HG03135 (cell line): ENCODE measurements around the gene ANXA4.
"Not testable (repeated sequence)": the region's sequence is repeated elsewhere in the genome, so short reads cannot be mapped to it uniquely, and the experiment has no call there.

ENCODE experiments used
- ATAC-seq: cut with Tn5 transposase; IDR thresholded peaks from one replicate; pipeline ENCODE4 v1.9.1; 2021; ENCODE audit warnings: mild to moderate bottlenecking, moderate library complexity; ENCODE audit not compliant: unreplicated experiment

The ANXA4 gene

DNA sequence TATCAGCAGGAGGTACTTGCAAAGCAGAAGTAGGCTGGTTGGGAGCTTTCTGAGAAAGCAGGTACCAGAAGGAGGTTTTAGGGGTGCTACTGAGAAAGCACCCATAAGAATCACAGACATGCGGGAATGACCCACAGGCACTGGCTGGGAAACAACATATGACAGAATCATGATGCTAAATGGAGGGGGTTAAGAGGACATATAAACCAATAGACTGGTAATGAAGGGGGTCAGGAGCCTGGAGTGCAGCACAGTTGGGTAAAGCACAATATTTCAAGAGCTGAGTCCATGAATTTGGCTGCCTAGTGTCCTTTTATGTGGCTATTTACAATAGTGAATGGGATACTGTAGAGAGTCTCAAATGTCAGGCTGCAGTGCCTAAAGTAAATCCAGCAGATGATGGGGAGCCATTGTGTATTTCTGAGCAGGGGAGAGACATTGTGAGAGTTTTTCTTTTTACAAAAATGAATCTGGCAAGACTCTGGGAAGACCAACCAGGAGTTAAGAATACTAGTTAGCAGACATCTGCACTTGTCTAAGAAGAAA, 59.9 kb downstream of the ANXA4 start:
- no peak for ATAC-seq

DNA sequence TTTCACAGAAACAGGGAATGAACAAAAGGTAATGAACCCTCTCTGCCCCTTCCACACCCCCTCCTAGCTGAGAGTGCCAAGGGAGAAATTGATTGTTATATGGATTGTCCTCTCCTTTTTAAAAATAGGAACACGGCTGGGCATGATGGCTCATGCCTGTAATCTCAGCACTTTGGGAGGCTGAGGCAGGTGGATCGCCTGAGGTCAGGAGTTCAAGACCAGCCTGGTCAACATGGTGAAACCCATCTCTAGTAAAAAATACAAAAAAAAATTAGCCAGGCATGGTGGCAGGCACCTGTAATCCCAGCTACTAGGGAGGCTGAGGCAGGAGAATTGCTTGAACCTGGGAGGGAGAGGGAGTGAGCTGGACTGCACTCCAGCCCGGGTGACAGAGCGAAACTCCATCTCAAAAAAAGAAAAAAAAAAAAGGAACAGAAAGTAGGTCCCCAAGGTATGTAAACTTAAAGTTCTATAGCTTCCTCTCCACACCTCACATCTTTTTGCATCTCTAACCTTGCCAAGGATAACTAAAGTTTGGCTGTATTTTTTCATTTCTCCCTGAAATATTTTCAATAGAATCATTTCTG, 60.9 kb downstream of the ANXA4 start:
- peak; percentile 53 for ATAC-seq

DNA sequence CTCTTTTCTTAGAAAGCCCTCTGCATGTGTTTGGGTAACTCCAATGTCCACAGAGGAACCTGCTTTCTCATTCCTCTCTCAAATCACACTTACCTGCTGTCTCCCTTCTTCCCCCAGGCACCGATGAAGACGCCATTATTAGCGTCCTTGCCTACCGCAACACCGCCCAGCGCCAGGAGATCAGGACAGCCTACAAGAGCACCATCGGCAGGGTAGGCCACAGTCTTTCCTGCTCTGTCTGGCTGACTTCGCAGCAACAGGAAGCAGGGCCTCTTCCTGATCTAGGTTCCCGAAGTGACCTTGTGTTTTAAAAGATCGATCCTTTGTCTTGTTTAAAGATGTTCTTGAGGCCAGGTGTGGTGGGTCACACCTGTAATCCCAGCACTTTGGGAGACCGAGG, 62.5 kb downstream of the ANXA4 start:
- ATAC-seq: no peak

DNA sequence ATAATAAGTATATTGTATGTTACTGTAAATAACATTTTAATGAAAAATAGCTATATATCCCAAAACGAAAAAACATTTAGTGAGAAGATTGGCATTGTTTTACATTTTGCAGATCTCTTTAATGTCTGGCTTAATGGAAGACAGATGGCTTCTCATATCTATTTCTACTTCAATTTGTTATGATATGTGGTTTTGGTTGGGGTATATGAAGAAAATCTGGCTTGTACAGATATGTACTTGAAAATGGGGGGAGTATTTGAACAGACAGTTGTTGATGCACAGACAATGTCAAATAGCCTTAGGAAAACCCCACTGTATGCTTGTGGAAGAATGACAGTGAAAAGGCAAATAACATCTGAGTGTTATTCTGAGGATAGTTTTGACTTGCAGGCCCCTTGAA, 64.0 kb downstream of the ANXA4 start:
- no peak for ATAC-seq

DNA sequence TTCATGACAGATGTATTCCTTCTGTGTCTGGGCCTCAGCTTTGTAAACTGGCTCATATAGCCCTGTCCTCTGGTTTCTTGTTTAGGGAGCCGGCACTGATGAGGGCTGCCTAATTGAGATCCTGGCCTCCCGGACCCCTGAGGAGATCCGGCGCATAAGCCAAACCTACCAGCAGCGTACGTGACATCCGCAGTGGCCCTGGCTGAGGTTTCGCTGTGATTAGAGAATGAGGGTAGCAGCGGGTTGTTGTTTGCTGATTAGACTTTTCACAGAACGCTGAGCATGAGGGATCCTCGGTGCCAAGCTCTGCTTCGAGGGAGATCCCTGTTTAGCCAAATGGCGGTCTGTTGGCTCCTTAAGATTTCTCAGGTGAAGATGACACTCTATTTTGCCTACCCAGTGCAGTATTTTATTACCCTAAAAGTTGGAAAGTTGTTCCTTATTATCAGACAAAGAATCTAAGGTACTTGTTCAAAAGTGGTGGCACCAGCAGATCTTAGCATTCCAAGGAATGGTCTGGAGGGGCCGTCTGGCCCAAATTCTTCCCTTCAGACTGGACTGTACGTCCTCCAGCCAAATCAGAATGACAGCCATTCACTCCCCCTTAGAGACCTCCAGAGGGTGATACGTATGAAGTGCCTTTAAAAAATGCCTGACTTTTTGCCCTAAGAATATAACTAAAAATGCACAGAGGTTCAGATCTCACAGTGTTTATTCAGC, 66.0 kb downstream of the ANXA4 start:
- no peak for ATAC-seq

GRCh38 chr2:69810550-69810949, 68.6 kb downstream of the ANXA4 start:
- no peak for ATAC-seq

GRCh38 chr2:69811018-69811417, 69.1 kb downstream of the ANXA4 start:
- no peak for ATAC-seq

GRCh38 chr2:69811591-69811990, 69.7 kb downstream of the ANXA4 start:
- ATAC-seq: no peak

- ATAC-seq: no peak
Measured at GRCh38 chr2:69815717-69816116, 73.8 kb downstream of the ANXA4 start.

GRCh38 chr2:69816923-69817542, 75.1 kb downstream of the ANXA4 start:
- ATAC-seq: no peak

- ATAC-seq: no peak
Measured at GRCh38 chr2:69817729-69818501, 76.0 kb downstream of the ANXA4 start.

GRCh38 chr2:69827796-69828540, 86.0 kb downstream of the ANXA4 start:
- ATAC-seq: no peak

DNA sequence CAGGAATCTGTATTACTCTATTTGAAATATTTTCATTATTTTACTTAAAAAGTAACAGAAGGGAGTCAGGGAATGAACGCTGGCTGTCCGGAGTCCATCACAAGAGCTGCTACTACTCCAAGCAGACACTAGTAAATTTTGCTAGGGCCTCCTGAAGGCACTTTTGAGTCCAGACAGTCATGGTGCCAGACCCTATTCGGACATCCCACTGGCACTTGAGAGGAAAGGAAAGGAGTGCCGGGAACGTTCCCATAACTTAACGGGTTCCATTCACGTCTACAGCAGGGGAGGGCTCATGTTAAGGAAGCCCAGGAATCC, 87.0 kb downstream of the ANXA4 start:
- ATAC-seq: peak; percentile 4

DNA sequence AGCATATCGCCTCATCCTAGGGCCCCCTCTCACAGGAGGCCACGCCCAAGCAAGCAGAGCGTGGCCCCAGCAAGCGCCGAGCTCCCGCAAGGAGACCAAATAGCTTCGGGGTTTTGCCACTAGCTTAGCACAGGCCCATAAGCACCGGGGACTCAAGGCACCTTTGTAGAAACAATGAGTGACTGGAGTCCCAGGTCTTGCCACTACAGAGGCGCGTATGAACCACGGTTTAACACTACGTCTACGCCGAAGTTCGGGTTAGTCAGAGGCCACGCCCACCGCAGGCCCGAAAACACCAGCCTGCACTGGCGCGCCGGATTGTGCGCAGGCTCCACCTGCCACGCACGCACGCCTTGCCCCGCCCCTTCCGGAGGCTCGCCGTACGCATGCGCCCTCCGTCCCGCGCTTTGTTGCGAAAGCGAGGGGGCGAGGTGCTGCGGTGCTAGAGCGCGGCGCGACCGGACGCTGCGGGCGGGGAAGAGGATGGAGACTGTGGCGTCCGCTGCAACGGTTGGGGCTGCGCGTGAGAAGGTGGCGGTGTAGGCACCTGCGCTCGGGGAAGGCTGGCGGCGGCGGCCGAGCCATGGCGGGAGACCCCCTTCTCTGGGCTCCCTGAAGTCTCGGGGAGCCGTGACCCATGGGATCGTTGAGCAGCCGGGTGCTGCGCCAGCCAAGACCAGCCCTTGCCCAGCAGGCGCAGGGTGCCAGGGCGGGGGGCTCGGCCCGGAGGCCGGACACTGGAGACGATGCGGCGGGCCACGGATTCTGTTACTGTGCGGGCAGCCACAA, 87.5 kb downstream of the ANXA4 start, which contains the start of gene GMCL1:
Gene GMCL1, plus strand, starts transcription at position 405 of the 789 bp plus-strand sequence. Its CDS starts 233 bp downstream, at position 638.
- ATAC-seq: peak; percentile 86

GRCh38 chr2:69830045-69830905, 88.3 kb downstream of the ANXA4 start:
- peak; percentile 33 for ATAC-seq

GRCh38 chr2:69830906-69831241, 88.9 kb downstream of the ANXA4 start:
- not testable (repeated sequence) for ATAC-seq

- no peak for ATAC-seq
Measured at GRCh38 chr2:69831354-69831905, 89.5 kb downstream of the ANXA4 start.

DNA sequence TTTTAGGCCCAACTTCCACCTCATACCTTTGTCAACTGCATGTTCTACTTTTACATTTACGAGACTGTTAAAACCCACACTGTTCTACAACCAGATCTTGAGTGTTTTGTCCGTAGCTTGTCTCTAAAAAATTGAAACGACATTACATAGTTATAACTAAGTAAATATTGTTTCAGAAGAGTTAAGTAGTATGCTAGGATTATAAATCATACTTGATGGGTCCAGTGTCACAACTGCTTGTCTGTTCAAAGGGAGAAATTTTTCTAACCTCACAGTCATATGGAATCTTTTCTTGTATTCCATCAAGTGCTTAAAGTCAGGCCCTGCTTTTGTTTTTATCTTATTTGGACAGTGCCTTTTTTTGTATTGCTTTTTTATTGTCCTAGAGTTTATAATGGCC, 91.8 kb downstream of the ANXA4 start:
- ATAC-seq: no peak

DNA sequence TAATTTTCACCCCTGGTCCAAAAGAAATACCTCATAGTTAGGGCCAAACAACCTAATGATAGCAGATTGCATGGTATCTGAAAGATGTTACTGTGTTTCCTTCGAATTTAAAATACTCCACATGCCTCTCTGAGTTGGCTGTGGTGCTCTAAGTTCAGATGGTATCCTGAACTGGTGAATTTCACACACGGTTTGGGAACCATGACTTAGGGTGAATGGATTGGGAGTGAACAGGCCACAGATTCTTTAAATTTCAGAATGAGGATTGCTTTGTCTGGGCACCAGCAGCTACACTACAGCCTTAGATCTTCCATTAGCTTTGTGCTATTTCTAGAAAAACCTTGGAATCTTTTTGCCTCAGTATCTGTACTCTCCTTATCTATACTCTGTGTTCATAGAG, 93.7 kb downstream of the ANXA4 start:
- no peak for ATAC-seq
